HG03108 (cell line): Measurements from ENCODE around the gene FBXO38.

Source experiments
- ATAC-seq: cut with Tn5 transposase; IDR thresholded peaks from one replicate; pipeline ENCODE4 v1.9.1; 2021; ENCODE audit warnings: moderate library complexity; ENCODE audit not compliant: unreplicated experiment

FBXO38 gene

GRCh38 chr5:148425808-148426207 lies 42.0 kb downstream of the FBXO38 start:
- no peak for ATAC-seq

DNA sequence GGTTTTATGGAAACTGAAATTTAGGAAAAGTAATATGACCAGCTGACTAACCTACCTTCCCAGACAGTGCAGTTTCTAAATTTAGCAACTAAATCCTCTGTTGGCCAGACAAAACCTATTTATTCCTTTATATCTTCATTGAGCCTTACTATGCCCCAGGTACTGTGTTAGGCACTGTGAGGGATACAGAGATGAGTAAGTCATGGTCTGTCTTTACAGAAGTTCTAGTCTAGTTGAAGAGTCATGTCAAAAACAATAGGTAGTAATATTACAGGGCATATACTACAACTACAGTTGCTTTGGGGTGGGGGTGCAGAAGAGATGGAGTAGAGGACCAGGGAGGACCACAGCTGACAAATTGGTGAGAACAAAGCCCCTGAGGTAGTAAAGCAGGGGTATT lies 42.8 kb downstream of the FBXO38 start:
- ATAC-seq: no peak

GRCh38 chr5:148427370-148428042 lies 43.7 kb downstream of the FBXO38 start:
- ATAC-seq: no peak

- ATAC-seq: no peak
Measured at GRCh38 chr5:148428848-148429247, 45.1 kb downstream of the FBXO38 start.

GRCh38 chr5:148433826-148434225 lies 50.1 kb downstream of the FBXO38 start:
- ATAC-seq: no peak

DNA sequence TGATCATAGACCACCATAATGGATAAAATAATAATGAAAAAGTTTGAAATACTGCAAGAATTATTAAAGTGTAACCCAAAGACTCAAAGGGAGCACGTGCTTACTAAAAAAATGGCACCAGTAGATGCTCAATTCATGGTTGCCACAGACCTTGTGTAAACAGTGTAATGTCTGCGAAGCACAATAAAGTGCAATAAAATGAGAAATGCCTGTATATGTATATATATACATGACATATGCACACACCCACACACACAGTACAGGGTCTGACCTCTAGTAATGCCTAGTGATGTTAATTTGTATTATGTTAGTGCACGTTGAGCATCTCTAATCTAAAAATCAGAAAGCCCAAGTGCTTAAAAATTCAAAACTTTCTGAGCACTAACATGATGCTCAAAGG lies 52.3 kb downstream of the FBXO38 start:
- no peak for ATAC-seq

GRCh38 chr5:148437249-148437648 lies 53.5 kb downstream of the FBXO38 start:
- no peak for ATAC-seq

- no peak for ATAC-seq
Measured at GRCh38 chr5:148438933-148439332, 55.2 kb downstream of the FBXO38 start.

GRCh38 chr5:148443241-148443640 lies 59.5 kb downstream of the FBXO38 start:
- ATAC-seq: no peak

GRCh38 chr5:148443998-148444397 lies 60.2 kb downstream of the FBXO38 start:
- peak; percentile 83 for ATAC-seq

DNA sequence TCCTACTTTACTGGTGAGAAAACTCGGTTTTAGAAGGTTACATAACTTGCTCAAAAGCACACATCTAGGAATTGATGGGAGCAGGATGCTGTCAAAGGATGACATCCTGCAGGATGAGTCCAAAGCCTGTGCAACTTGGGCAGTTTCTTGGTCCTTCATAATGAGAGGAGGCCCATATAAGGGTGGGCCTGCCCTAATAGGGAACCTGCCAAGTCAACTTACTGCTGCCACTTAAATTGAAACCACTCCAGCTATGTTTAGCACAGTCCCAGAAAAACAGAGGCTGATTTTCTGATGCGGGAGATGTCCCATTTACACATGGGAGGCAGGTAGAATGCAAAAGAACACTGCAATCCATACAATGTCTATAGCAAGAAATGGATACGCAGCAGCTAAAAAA lies 61.8 kb downstream of the FBXO38 start:
- ATAC-seq: no peak

DNA sequence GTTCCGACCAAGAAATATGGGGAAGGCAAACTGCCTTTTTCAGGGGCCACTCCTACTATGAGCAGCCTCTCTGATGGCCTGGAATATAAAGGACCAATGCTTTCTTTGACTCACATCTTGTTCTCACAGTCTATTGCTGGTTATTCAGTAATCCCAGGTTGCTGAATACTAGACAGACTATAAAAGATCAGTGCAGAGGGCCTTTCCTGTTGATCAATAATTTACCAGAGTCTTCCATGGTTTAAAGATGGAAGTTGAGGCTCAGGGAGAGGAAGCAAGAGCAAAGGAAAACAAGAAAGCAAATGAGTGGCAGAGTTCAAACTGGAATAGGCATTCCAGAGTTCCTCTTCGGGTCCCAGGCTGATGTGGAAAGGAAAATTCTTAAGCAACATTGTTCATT lies 62.9 kb downstream of the FBXO38 start:
- no peak for ATAC-seq

- ATAC-seq: no peak
Measured at GRCh38 chr5:148452499-148453193, 68.9 kb downstream of the FBXO38 start.

GRCh38 chr5:148454576-148454975 lies 70.8 kb downstream of the FBXO38 start:
- no peak for ATAC-seq

- ATAC-seq: no peak
Measured at GRCh38 chr5:148455185-148455584, 71.4 kb downstream of the FBXO38 start.

DNA sequence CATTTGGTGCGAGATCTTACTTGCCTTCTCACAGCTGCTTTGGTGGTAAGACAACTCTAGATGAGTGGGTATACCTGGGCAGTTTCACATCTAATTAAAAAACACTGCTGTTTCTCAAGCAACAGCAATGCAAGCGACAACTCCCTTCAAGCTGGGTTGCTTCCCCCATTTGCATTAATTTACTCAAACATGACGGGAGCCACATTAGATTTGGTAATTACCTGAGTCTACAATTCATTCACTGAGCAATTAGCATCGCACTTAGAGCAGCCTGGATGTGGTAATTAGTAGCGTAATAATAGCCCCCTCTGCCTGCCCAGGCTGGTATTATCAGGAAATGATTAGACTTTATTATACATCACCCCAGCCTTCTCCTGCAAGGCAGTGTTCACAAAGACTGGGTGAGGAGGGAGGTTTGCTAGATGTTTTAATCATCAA lies 73.4 kb downstream of the FBXO38 start:
- ATAC-seq: no peak

GRCh38 chr5:148458036-148458888 lies 74.5 kb downstream of the FBXO38 start:
- ATAC-seq: no peak

DNA sequence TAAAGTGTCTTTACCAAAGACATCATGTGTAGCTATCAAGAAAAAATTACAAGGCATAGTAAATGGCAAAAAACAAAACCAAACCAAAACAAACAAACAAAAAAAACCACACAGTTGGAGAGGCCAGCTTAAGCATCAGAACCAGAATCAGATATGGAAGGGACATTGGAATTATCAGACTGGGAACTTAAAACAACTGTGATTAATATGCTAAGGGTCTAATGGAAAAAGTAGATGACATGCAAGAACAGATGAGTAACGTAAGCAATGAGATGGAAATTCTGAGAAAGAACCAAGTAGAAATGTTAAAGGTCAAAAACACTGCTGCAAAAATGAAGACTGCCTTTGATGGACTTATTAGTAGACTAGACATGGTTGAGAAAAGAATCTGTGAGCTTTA lies 75.9 kb downstream of the FBXO38 start:
- ATAC-seq: no peak

- ATAC-seq: no peak
Measured at GRCh38 chr5:148465381-148466235, 81.8 kb downstream of the FBXO38 start.

- ATAC-seq: no peak
Measured at GRCh38 chr5:148466236-148466580, 82.5 kb downstream of the FBXO38 start.

- ATAC-seq: no peak
Measured at GRCh38 chr5:148467958-148468357, 84.2 kb downstream of the FBXO38 start.
